ENCODE data around the gene BDP1. TPM values are rescaled to one million over a fixed set of nuclear protein-coding genes. Genes with fewer than 3 reads are reported as not detected.
"Not testable (repeated sequence)": the region's sequence is repeated elsewhere in the genome, so short reads cannot be mapped to it uniquely, and the experiment has no call there.

Gene BDP1
- total and polyA plus RNA-seq, 2 of the 4 experiments (the other 2 are of a cell fraction): 5.8 to 14.0 TPM

DNA sequence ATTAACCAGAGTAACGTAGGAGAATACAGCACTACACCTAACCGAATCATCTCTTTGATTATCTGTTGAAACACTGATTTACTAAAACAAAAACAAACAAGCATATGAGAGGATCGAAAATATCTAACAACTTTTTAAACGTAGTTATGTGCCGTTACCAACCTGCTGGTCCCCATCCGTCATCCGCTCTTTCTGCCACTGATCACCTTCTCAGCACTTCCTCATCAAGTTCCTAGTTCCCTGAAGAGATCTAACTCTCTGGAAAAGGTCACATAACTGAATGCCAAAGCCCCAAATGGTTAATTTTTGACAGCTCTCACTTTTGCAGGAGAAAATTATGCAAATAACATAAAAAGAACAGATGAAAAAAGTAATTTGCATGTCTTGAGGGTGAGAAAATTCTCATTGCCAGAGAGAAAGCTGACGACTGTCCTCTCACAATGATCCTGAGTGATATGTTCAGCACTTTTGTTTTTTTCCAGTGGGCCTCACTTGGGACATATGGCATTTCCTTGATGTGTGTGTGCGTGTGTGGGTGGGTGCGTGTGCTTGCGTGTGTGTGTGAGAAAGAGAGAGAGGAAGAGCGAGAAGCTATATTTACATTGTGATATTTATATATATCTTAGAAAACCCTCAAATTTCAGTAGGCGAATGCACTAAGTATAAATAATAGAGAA is 8.8 kb upstream of the BDP1 start:
- 18% methylated on average over 4 of the region's 13 CpGs; no CpG with 5 or more reads in 1 of the 2 experiments for WGBS, 2 experiments (ENCODE audit: extremely low coverage in 2 of 2, insufficient read length in 1 of 2)
- intact Hi-C loops (cut with micrococcal nuclease); H3K4me1 ChIP-seq (ENCODE audit: control insufficient read depth, insufficient read depth, low read length); H3K4me2 ChIP-seq (ENCODE audit: low read depth, low read length); H4K91ac ChIP-seq (ENCODE audit: insufficient read depth, low read depth, low read length); H2BK20ac ChIP-seq (ENCODE audit: low read depth, low read length); H3K9me1 ChIP-seq (ENCODE audit: insufficient read depth, low read length); CTCF ChIA-PET; in situ Hi-C loops (cut with MboI; ENCODE audit: low sequenced_read_pairs); H3K9ac ChIP-seq (ENCODE audit: low read depth, low read length); H3K27ac ChIP-seq (ENCODE audit: insufficient read depth, low read length); H3K79me1 ChIP-seq (ENCODE audit: low read depth in 1 of 2, low read length in 2 of 2); DNase-seq; H4K5ac ChIP-seq (ENCODE audit: low read depth, low read length); H2BK5ac ChIP-seq (ENCODE audit: low read depth, low read length, poor library complexity, severe bottlenecking); H3K18ac ChIP-seq (ENCODE audit: low read depth, low read length); BruUV-seq (replicated peaks); H3K4ac ChIP-seq (ENCODE audit: low read depth, low read length); H3K14ac ChIP-seq (replicated peaks; ENCODE audit: low read depth, low read length); H3K36me3 ChIP-seq (ENCODE audit: control insufficient read depth, insufficient read depth, low read length); dilution Hi-C loops (cut with HindIII; ENCODE audit: low sequenced_read_pairs, unreplicated experiment); H2AFZ ChIP-seq (replicated peaks; ENCODE audit: low read length, poor library complexity); H2BK15ac ChIP-seq (ENCODE audit: low read depth, low read length); POLR2A ChIA-PET (ENCODE audit: unreplicated experiment); H4K8ac ChIP-seq (ENCODE audit: low read depth in 2 of 2, low read length in 2 of 2); H3K56ac ChIP-seq (ENCODE audit: extremely low read depth, insufficient read depth, low read length); H2BK120ac ChIP-seq (ENCODE audit: low read depth, low read length); H3K23ac ChIP-seq (ENCODE audit: low read depth, low read length); H3K4me3 ChIP-seq (ENCODE audit: insufficient read depth, low read depth, low read length); H2AK5ac ChIP-seq (ENCODE audit: low read depth, low read length); H3K9me3 ChIP-seq (ENCODE audit: control insufficient read depth, insufficient read depth, low read length); H4K20me1 ChIP-seq (ENCODE audit: insufficient read depth, low read length); H2AK9ac ChIP-seq (replicated peaks; ENCODE audit: low read depth, low read length, poor library complexity); ATAC-seq (ENCODE audit: low read depth): not testable (repeated sequence)
- peaks cover 16% of the 10 kb centered on the region for H3K27me3 ChIP-seq (ENCODE audit: control insufficient read depth, insufficient read depth, low read length)

Measured in IMR-90 (cell line).